Measurements from ENCODE around the gene IRF2BP1. TPM values are rescaled to one million over a fixed set of nuclear protein-coding genes. Genes with fewer than 3 reads are reported as not detected.

IRF2BP1 gene
- 29.4 and 30.9 TPM in 2 replicates for total RNA-seq
- long read RNA-seq, result 0 reads

- Mint-ChIP-seq H3K27ac (ENCODE audit: unreplicated experiment) (peak within 1 kb of the TSS; percentile 98), H3K4me3 (ENCODE audit: unreplicated experiment) (peak within 1 kb of the TSS; percentile 96), H3K4me1 (ENCODE audit: unreplicated experiment) (peaks cover 22% of the 10 kb centered on the region), H3K36me3 (ENCODE audit: unreplicated experiment) (peaks cover 7% of the 10 kb centered on the region), H3K9me3 (ENCODE audit: unreplicated experiment) (no peaks in the 10 kb centered on the region), H3K27me3 (ENCODE audit: unreplicated experiment) (no peaks in the 10 kb centered on the region)
- DNase-seq (ENCODE audit: extremely low spot score, unreplicated experiment), result peak; percentile 96
- TF ChIP-seq CTCF (IDR thresholded peaks at IDR 0.05), result no peak
Measured at GRCh38 chr19:45885556-45886426, at the start of gene IRF2BP1. Gene IRF2BP1, minus strand, starts transcription at chr19:45886141. Its CDS starts 367 bp downstream, at chr19:45885774.

- H3K4me3 Mint-ChIP-seq (ENCODE audit: unreplicated experiment), result no peak overlapping the region
Measured at GRCh38 chr19:45935267-45935666, 49.3 kb upstream of the IRF2BP1 start.

GRCh38 chr19:45934551-45935230 lies 48.8 kb upstream of the IRF2BP1 start:
- Mint-ChIP-seq H3K4me1 (ENCODE audit: unreplicated experiment) (no peaks in the 10 kb centered on the region), H3K27me3 (ENCODE audit: unreplicated experiment) (peaks cover 45% of the 10 kb centered on the region), H3K27ac (ENCODE audit: unreplicated experiment) (no peak overlapping the region), H3K4me3 (ENCODE audit: unreplicated experiment) (no peak overlapping the region), H3K9me3 (ENCODE audit: unreplicated experiment) (no peaks in the 10 kb centered on the region), H3K36me3 (ENCODE audit: unreplicated experiment) (no peaks in the 10 kb centered on the region)
- TF ChIP-seq CTCF (IDR thresholded peaks at IDR 0.05), result no peak
- DNase-seq (ENCODE audit: extremely low spot score, unreplicated experiment), result no peak

More at GRCh38 chr19:45935267-45935666, 49.3 kb upstream of the IRF2BP1 start:
- Mint-ChIP-seq H3K9me3 (ENCODE audit: unreplicated experiment) (no peaks in the 10 kb centered on the region), H3K27ac (ENCODE audit: unreplicated experiment) (no peak overlapping the region), H3K27me3 (ENCODE audit: unreplicated experiment) (peaks cover 42% of the 10 kb centered on the region), H3K36me3 (ENCODE audit: unreplicated experiment) (no peaks in the 10 kb centered on the region), H3K4me1 (ENCODE audit: unreplicated experiment) (no peaks in the 10 kb centered on the region)
- no peak for TF ChIP-seq CTCF (IDR thresholded peaks at IDR 0.05)
- DNase-seq (ENCODE audit: extremely low spot score, unreplicated experiment), result no peak

GRCh38 chr19:45933759-45934158 lies 47.8 kb upstream of the IRF2BP1 start:
- TF ChIP-seq CTCF (IDR thresholded peaks at IDR 0.05), result no peak
- Mint-ChIP-seq H3K9me3 (ENCODE audit: unreplicated experiment) (no peaks in the 10 kb centered on the region), H3K36me3 (ENCODE audit: unreplicated experiment) (no peaks in the 10 kb centered on the region), H3K27me3 (ENCODE audit: unreplicated experiment) (peaks cover 49% of the 10 kb centered on the region), H3K4me3 (ENCODE audit: unreplicated experiment) (no peak overlapping the region), H3K27ac (ENCODE audit: unreplicated experiment) (no peak overlapping the region), H3K4me1 (ENCODE audit: unreplicated experiment) (no peaks in the 10 kb centered on the region)
- DNase-seq (ENCODE audit: extremely low spot score, unreplicated experiment), result no peak

- no peak for DNase-seq (ENCODE audit: extremely low spot score, unreplicated experiment)
- H3K9me3 Mint-ChIP-seq (ENCODE audit: unreplicated experiment), result no peaks in the 10 kb centered on the region
- H3K36me3 Mint-ChIP-seq (ENCODE audit: unreplicated experiment), result no peaks in the 10 kb centered on the region
- H3K27ac Mint-ChIP-seq (ENCODE audit: unreplicated experiment), result no peak overlapping the region
- no peak overlapping the region for H3K4me3 Mint-ChIP-seq (ENCODE audit: unreplicated experiment)
- H3K4me1 Mint-ChIP-seq (ENCODE audit: unreplicated experiment), result peaks cover 7% of the 10 kb centered on the region
- peaks cover 44% of the 10 kb centered on the region for H3K27me3 Mint-ChIP-seq (ENCODE audit: unreplicated experiment)
- TF ChIP-seq CTCF (IDR thresholded peaks at IDR 0.05), result no peak
Measured at GRCh38 chr19:45931055-45931454, 45.1 kb upstream of the IRF2BP1 start.

Measured in osteocyte (in vitro differentiated cells).